Kidney glomerular epithelial cell (primary cell): ENCODE measurements around the gene VWA8.
A peak's percentile ranks its signal among the peaks of the same experiment; 100 is the strongest.
"Not testable (repeated sequence)": the region's sequence is repeated elsewhere in the genome, so short reads cannot be mapped to it uniquely, and the experiment has no call there.

Experiments used
- DNase-seq: peaks from one replicate; lab custom pipeline; 2025; lab: John Stamatoyannopoulos, UW

Gene VWA8

DNA sequence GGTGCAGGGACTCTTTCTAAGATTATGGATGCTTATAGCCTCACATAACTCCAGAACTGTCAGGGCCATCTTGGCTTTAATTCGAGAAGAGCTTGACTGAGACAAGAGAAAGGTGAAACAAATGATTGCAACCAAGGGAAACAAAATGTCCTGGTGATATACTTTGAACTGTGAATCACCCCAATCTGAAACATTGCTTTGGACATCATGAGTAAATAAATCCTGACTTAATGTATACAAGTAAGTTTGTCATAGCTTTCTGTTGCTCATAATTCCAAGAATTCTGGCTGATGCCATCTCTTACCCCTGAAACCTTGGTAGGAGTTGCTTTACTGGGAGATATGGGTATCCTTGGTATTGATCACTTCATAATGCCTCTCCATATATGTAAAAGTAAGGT is 5.8 kb upstream of the VWA8 start:
- no peak for DNase-seq

DNA sequence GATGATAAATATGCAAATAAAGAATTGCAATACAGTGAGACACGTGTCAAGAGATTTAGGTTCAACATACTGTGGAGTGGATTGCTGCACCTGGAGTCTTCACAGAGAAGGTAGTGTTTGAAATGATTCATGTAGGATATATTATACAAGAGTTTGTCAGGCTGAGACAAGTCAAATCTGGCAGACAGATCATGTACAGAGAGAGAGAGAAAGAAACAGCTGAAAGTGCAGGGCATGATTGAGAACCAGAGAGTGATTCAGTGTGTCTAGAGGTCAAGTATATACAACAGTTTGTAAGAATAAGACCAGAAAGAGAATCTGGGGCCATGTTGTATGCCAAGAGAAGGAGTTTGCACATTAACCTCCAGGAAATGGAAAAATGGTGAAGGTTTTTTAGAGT is 2.1 kb upstream of the VWA8 start:
- no peak for DNase-seq

- DNase-seq: no peak
Measured at GRCh38 chr13:41961466-41961760, 504 bp upstream of the VWA8 start.

DNA sequence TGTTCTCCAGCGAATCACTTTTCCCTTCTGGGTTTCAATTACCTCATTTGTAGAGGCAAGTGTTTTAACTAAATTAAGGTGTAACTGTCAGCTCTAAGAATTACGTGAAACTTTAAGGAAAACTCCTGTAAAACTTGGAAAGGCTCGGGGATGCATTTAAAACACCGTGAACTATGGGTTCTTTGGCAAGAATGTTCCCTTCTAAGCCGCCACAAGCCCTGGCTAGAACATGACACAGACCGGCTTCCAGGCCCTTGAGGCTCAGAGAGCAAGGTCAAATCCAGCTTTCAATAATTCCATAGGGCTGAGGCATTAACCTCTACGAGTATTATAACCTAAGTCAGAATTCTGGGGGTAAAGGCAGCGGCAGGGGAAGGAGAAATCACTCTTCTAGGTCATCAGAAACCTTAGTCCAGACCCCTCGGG is 685 bp downstream of the VWA8 start:
- peak; percentile 38 for DNase-seq

- no peak for DNase-seq
Measured at GRCh38 chr13:41956272-41956671, 4.6 kb downstream of the VWA8 start.

- DNase-seq: no peak
Measured at GRCh38 chr13:41955605-41956004, 5.3 kb downstream of the VWA8 start.

DNA sequence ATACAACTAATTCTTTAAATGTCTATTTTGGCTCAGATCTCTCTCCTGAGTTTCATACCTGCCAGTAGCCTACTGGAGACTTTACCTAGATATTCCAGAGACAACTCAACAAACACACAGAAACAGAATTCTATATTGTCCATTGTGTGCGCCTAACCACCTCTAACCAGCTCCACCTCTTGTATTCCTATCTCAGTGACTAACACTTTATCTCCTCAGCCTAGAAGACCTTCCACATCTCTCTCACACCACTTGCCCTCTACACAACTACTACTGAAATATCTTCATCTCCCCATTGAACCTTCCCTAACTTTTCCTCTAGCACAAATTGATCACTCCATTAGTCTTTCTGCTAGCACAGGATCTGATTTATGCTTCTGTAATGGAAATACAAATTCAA is 6.7 kb downstream of the VWA8 start:
- DNase-seq: no peak

GRCh38 chr13:41952749-41953148 is 8.2 kb downstream of the VWA8 start:
- no peak for DNase-seq

- DNase-seq: not testable (repeated sequence)
Measured at GRCh38 chr13:41949104-41949503, 11.8 kb downstream of the VWA8 start.

- no peak for DNase-seq
Measured at GRCh38 chr13:41945926-41946325, 15.0 kb downstream of the VWA8 start.

DNA sequence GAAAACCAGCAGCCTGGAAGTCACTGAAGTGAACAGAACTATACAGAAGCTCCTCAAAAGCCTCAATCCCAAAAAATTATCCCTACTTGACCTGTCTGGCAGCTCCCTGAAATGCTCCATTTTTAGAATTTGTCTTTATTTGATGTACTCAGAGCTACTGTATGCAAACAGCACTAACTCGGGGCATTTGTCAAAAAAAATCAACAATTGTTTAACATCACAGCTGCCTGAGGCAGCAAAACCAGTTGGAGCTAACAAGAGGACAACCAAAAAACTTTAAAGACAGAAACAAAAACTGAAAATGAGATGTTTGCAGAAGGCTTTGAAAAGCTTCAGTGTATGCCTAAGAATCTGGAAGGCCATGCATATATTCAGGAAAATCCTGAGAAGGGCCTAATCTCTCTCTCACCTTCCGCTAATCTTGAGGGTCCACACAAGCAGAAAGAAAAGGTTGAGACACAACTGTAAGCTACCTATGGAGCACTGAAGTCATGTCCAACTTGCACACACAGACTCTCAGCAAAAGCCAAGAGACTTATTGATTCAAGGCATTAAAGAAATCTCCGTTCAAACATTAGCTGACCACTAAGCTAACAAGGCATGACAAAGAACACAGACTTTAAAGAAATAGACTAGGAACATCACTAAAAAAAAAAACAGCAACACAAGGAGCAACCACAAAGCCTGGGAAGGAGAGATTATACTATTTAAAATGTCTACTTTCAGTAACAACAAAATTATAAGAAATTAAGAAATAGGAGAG is 16.1 kb downstream of the VWA8 start:
- DNase-seq: no peak

GRCh38 chr13:41944229-41944628 is 16.7 kb downstream of the VWA8 start:
- DNase-seq: no peak

GRCh38 chr13:41942462-41943094 is 18.3 kb downstream of the VWA8 start:
- DNase-seq: peak; percentile 38

DNA sequence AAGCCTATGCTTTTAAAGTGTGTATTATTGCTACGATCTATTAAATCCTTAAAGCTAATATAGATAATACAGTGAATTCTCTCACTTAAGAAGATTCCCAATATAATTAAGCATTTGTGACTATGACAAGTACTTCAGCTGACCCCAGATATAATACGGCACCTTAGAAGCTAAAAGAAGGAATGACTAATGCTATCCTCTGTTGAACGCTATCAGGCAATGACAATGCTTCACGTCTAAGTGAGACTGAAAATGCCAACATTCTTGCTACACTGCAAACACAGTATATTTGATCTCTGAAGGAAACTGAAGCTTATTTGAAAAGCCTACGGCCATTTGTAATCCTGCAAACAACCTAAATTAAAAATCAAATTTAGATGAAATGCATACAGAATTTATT is 19.7 kb downstream of the VWA8 start:
- DNase-seq: no peak

- DNase-seq: no peak
Measured at GRCh38 chr13:41939398-41939797, 21.5 kb downstream of the VWA8 start.

DNA sequence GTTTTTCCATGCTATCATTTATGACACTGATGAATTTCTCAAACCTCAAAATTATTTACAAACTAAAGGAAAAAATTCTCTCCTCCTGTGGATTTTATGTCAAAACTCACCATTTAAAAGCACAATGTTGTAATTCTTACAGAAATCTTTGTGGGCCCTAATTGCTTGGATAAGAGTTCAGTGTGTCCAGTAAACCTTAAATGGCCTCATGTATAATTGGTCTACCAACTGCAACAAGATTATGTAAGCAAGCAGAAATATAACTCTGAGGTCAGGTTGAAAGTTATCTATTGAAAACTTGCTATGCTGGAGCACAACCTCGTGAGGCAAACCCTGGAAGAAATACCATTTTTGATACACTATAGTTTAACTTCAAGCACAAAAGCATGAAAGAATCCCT is 22.0 kb downstream of the VWA8 start:
- DNase-seq: no peak

- DNase-seq: no peak
Measured at GRCh38 chr13:41937388-41937787, 23.5 kb downstream of the VWA8 start.

DNA sequence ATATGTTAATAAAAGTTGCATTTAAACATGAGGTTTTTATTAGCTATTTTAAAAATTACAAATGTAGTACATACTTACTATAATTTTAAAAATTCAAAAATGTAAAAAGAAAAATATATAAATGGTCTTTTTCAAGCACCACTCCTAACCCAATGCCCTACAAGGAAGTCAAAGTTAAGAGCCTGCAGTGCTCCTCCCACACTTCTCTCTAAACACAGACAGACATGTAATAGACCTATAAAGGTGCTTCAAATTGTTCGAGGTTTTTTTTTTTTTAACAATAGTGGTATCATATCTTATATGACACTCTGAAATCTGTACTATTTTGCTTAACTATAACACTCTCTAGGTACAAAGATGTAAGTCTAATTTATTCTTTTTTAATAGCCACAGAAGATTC is 25.4 kb downstream of the VWA8 start:
- no peak for DNase-seq

GRCh38 chr13:41934994-41935393 is 25.9 kb downstream of the VWA8 start:
- DNase-seq: no peak

- DNase-seq: no peak
Measured at GRCh38 chr13:41934120-41934519, 26.8 kb downstream of the VWA8 start.

DNA sequence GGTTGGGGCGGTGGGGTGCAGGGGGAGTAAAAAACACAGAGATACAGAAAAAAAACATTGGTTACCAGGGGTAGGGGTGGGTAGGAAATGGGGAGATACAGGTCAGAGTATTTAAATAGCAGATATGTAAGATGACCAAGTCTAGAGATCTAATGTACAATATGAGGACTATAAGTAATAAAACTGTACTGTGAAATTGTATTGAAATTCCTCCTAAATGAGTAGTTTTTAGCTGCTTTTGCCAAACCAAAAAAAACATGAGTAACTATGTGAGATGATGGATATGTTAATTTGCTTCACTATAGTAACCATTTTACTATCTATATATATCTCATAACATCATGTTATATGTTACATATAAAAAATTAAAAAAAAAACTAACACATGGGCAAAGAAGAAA is 29.6 kb downstream of the VWA8 start:
- no peak for DNase-seq

DNA sequence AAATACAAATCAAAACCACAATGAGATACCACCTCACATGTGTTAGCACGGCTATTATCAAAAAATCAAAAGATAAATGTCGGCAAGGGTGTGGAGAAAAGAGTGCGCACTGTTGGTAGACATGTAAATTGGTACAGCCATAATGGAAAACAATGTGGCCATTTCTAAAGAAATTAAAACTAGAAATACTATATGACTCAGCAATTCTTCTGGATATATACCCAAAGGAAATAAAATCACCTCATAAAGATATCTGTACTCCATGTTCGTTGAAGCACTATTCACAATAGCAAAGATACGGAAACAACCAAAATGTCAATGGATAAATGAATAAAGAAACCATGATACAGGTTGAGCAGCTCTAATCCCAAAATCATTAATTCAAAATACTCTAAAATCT is 30.8 kb downstream of the VWA8 start:
- no peak for DNase-seq

DNA sequence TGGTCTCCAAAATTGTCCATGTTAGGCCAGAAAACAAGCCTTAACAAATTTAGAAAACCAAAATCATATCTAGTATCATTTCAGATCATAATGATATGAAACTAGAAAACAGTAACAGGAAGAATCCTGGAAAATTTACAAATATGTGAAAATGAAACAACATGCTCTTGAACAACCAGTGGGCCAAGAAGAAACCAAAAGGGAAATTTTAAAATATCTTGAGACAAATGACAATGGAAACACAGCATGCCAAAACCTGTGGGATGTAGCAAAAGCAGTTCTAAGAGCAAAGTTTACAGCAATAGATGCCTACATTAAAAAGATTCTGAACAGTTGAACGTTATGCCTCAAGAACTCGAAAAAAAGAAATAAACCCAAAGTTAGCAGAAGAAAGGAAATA is 32.6 kb downstream of the VWA8 start:
- DNase-seq: no peak

DNA sequence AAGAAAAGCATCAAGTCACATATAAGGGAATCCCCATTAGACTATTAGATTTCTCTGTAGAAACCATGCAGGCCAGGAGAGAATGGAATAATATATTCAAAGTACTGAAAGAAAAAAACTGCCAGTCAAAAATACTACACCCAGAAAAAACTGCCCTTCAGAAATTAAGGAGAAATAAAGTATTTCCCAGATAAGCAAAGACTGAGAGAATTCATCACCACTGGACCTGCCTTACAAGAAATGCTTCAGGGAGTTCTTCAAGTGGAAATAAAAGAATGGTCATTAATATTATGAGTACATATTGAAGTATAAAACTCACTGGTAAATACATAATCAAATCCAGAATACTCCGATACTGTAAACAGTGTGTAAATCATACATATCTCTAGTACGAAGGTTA is 35.9 kb downstream of the VWA8 start:
- DNase-seq: no peak
